Activated CD8-positive, alpha-beta T cell treated with anti-CD3 and anti-CD28 coated beads, Interleukin-2, amount 10 ng/mL, durations not matched to agents 7 days and 5 days (primary cell): ENCODE measurements around the gene NEB. TPM values are rescaled to one million over a fixed set of nuclear protein-coding genes. Genes with fewer than 3 reads are reported as not detected.

Experiments used
- ATAC-seq: fragments of 150-1000 bp; cut with Tn5 transposase; one replicate; pipeline ENCODE4 v1.10.0; 2021; ENCODE audit warnings: moderate library complexity
- CTCF ChIA-PET: fragments of 350-600 bp; sonication (Branson Sonifier 250); formaldehyde crosslinking; loops from one replicate; lab custom pipeline; 2021; ENCODE audit warnings: antibody characterized with exemption; lab: Charles Lee
- POLR2A ChIA-PET: fragments of 350-600 bp; sonication (Branson Sonifier 250); formaldehyde crosslinking; loops from one replicate; lab custom pipeline; 2021; ENCODE audit warnings: antibody characterized with exemption; lab: Charles Lee
- DNase-seq: peaks from one replicate; pipeline ENCODE4 v3.0.0-alpha.2; 2020
- H3K27ac Mint-ChIP-seq: one replicate; pipeline ENCODE4 v1.8.0; 2021; ENCODE audit warnings: mild to moderate bottlenecking, mixed read lengths
- H3K27me3 Mint-ChIP-seq: one replicate; pipeline ENCODE4 v1.8.0; 2021; ENCODE audit warnings: low read depth, mixed read lengths
- H3K36me3 Mint-ChIP-seq: one replicate; pipeline ENCODE4 v1.8.0; 2021; ENCODE audit warnings: low read depth, mixed read lengths
- H3K4me1 Mint-ChIP-seq: one replicate; pipeline ENCODE4 v1.8.0; 2021; ENCODE audit warnings: low read depth, mixed read lengths
- H3K4me3 Mint-ChIP-seq: one replicate; pipeline ENCODE4 v1.8.0; 2021; ENCODE audit warnings: mild to moderate bottlenecking, mixed read lengths
- H3K9me3 Mint-ChIP-seq: one replicate; pipeline ENCODE4 v1.8.0; 2022; ENCODE audit warnings: mixed read lengths; ENCODE audit not compliant: insufficient read depth
- total RNA-seq, 2 experiments: library from RNA; stranded (reverse); gene quantifications; one replicate each; pipeline ENCODE4 v1.2.3, GENCODE V29; 2021

NEB gene
- total RNA-seq, 2 experiments from 2014 or later: 0.31 to 0.40 TPM

- ChIA-PET CTCF (interaction anchor here (1.5 kb wide), 1 partner anchor 12 kb away, joined by 7 read pairs; no protein-coding TSS in a partner anchor), POLR2A (no interaction called here)
- DNase-seq (no peak), ATAC-seq (no peak)
- Mint-ChIP-seq H3K4me3 (no peak overlapping the region), H3K27me3 (no peaks in the 10 kb centered on the region), H3K36me3 (peaks cover 8% of the 10 kb centered on the region), H3K4me1 (peaks cover 41% of the 10 kb centered on the region), H3K9me3 (peaks cover 3% of the 10 kb centered on the region), H3K27ac (no peak overlapping the region)
Measured at GRCh38 chr2:151638990-151639389, 95.3 kb downstream of the NEB start.

GRCh38 chr2:151638191-151638933 lies 95.9 kb downstream of the NEB start:
- DNase-seq: peak; percentile 47
- no peaks in the 10 kb centered on the region for H3K27me3 Mint-ChIP-seq

GRCh38 chr2:151637271-151637781 lies 97.0 kb downstream of the NEB start:
- POLR2A ChIA-PET: no interaction called here
- Mint-ChIP-seq H3K36me3 (peaks cover 8% of the 10 kb centered on the region), H3K4me1 (peaks cover 44% of the 10 kb centered on the region), H3K27ac (peak overlapping the region; percentile 93), H3K27me3 (no peaks in the 10 kb centered on the region), H3K4me3 (peak overlapping the region; percentile 69), H3K9me3 (peaks cover 3% of the 10 kb centered on the region)
- peak; percentile 87 for DNase-seq
- peak; percentile 99 for ATAC-seq
- CTCF ChIA-PET: interaction anchor here (0.7 to 1.5 kb wide), 4 partner anchors 11 to 22 kb away, joined by 3 to 7 read pairs (median 3); no protein-coding TSS in a partner anchor

More at GRCh38 chr2:151638191-151638933, 95.9 kb downstream of the NEB start:
- Mint-ChIP-seq H3K27ac (peak overlapping the region; percentile 93), H3K4me3 (peak overlapping the region; percentile 69), H3K4me1 (peaks cover 41% of the 10 kb centered on the region), H3K9me3 (peaks cover 3% of the 10 kb centered on the region), H3K36me3 (peaks cover 8% of the 10 kb centered on the region)
- ChIA-PET POLR2A (interaction anchor here (0.6 to 0.7 kb wide), 2 partner anchors 17 to 1092 kb away, joined by 3 read pairs; no protein-coding TSS in a partner anchor), CTCF (interaction anchor here (0.7 to 1.5 kb wide), 4 partner anchors 12 to 23 kb away, joined by 3 to 7 read pairs (median 3); no protein-coding TSS in a partner anchor)
- peak; percentile 38 for ATAC-seq

GRCh38 chr2:151634736-151635467 lies 99.4 kb downstream of the NEB start:
- no peaks in the 10 kb centered on the region for H3K27me3 Mint-ChIP-seq
- peaks cover 8% of the 10 kb centered on the region for H3K36me3 Mint-ChIP-seq
- ChIA-PET POLR2A (interaction anchor here (0.6 kb wide), 1 partner anchor 345 kb away, joined by 4 read pairs; the partner anchor contains the start of gene NMI), CTCF (no interaction called here)
- H3K4me3 Mint-ChIP-seq: no peak overlapping the region
- ATAC-seq (no peak), DNase-seq (no peak)
- no peak overlapping the region for H3K27ac Mint-ChIP-seq
- peaks cover 41% of the 10 kb centered on the region for H3K4me1 Mint-ChIP-seq
- peaks cover 3% of the 10 kb centered on the region for H3K9me3 Mint-ChIP-seq

GRCh38 chr2:151632993-151633565 lies 101.2 kb downstream of the NEB start:
- no peaks in the 10 kb centered on the region for H3K27me3 Mint-ChIP-seq
- peaks cover 8% of the 10 kb centered on the region for H3K36me3 Mint-ChIP-seq
- H3K4me1 Mint-ChIP-seq: peaks cover 26% of the 10 kb centered on the region
- no peak overlapping the region for H3K27ac Mint-ChIP-seq
- H3K4me3 Mint-ChIP-seq: no peak overlapping the region
- ChIA-PET POLR2A (interaction anchor here (0.6 kb wide), 1 partner anchor 339 kb away, joined by 3 read pairs; no protein-coding TSS in a partner anchor), CTCF (interaction anchor here (0.9 kb wide), 1 partner anchor 10 kb away, joined by 3 read pairs; no protein-coding TSS in a partner anchor)
- ATAC-seq: no peak
- H3K9me3 Mint-ChIP-seq: peaks cover 3% of the 10 kb centered on the region
- DNase-seq: no peak

GRCh38 chr2:151630372-151630771 lies 103.9 kb downstream of the NEB start:
- ATAC-seq: no peak
- CTCF ChIA-PET: no interaction called here
- POLR2A ChIA-PET: no interaction called here
- Mint-ChIP-seq H3K4me1 (peaks cover 6% of the 10 kb centered on the region), H3K9me3 (no peaks in the 10 kb centered on the region), H3K27me3 (no peaks in the 10 kb centered on the region), H3K36me3 (peaks cover 3% of the 10 kb centered on the region), H3K4me3 (no peak overlapping the region), H3K27ac (no peak overlapping the region)
- DNase-seq: no peak

- no peak overlapping the region for H3K4me3 Mint-ChIP-seq
- H3K9me3 Mint-ChIP-seq: no peaks in the 10 kb centered on the region
- CTCF ChIA-PET: interaction anchor here (1.9 kb wide), 1 partner anchor 11 kb away, joined by 7 read pairs; no protein-coding TSS in a partner anchor
- no peak for DNase-seq
- POLR2A ChIA-PET: no interaction called here
- no peaks in the 10 kb centered on the region for H3K4me1 Mint-ChIP-seq
- no peak overlapping the region for H3K27ac Mint-ChIP-seq
- H3K27me3 Mint-ChIP-seq: no peaks in the 10 kb centered on the region
- ATAC-seq: no peak
- no peaks in the 10 kb centered on the region for H3K36me3 Mint-ChIP-seq
Measured at GRCh38 chr2:151627353-151627752, 106.9 kb downstream of the NEB start.

- CTCF ChIA-PET: interaction anchor here (0.9 to 1.0 kb wide), 2 partner anchors 18 to 402 kb away, joined by 3 read pairs; no protein-coding TSS in a partner anchor
- Mint-ChIP-seq H3K27ac (no peak overlapping the region), H3K9me3 (no peaks in the 10 kb centered on the region), H3K4me1 (no peaks in the 10 kb centered on the region), H3K36me3 (no peaks in the 10 kb centered on the region), H3K4me3 (no peak overlapping the region), H3K27me3 (no peaks in the 10 kb centered on the region)
- DNase-seq (no peak), ATAC-seq (no peak)
- POLR2A ChIA-PET: no interaction called here
Measured at GRCh38 chr2:151624271-151624670, 110.0 kb downstream of the NEB start.

GRCh38 chr2:151623631-151624030 lies 110.6 kb downstream of the NEB start:
- H3K4me3 Mint-ChIP-seq: no peak overlapping the region
- no peaks in the 10 kb centered on the region for H3K9me3 Mint-ChIP-seq
- CTCF ChIA-PET: interaction anchor here (0.9 to 1.3 kb wide), 3 partner anchors 10 to 402 kb away, joined by 3 read pairs; no protein-coding TSS in a partner anchor
- DNase-seq: no peak
- no peaks in the 10 kb centered on the region for H3K36me3 Mint-ChIP-seq
- no peaks in the 10 kb centered on the region for H3K27me3 Mint-ChIP-seq
- no peak for ATAC-seq
- no peak overlapping the region for H3K27ac Mint-ChIP-seq
- POLR2A ChIA-PET: no interaction called here
- no peaks in the 10 kb centered on the region for H3K4me1 Mint-ChIP-seq

GRCh38 chr2:151620761-151621160 lies 113.5 kb downstream of the NEB start:
- ChIA-PET POLR2A (interaction anchor here (1.1 kb wide), 1 partner anchor 18 kb away, joined by 3 read pairs; no protein-coding TSS in a partner anchor), CTCF (no interaction called here)
- no peak overlapping the region for H3K4me3 Mint-ChIP-seq
- no peaks in the 10 kb centered on the region for H3K9me3 Mint-ChIP-seq
- DNase-seq (no peak), ATAC-seq (no peak)
- no peaks in the 10 kb centered on the region for H3K27me3 Mint-ChIP-seq
- H3K27ac Mint-ChIP-seq: no peak overlapping the region
- no peaks in the 10 kb centered on the region for H3K36me3 Mint-ChIP-seq
- H3K4me1 Mint-ChIP-seq: no peaks in the 10 kb centered on the region

- no peak overlapping the region for H3K4me3 Mint-ChIP-seq
Measured at GRCh38 chr2:151619337-151619989, 114.8 kb downstream of the NEB start.

More at GRCh38 chr2:151619337-151619989, 114.8 kb downstream of the NEB start:
- Mint-ChIP-seq H3K4me1 (peaks cover 13% of the 10 kb centered on the region), H3K9me3 (no peaks in the 10 kb centered on the region), H3K36me3 (peaks cover 4% of the 10 kb centered on the region), H3K27ac (no peak overlapping the region), H3K27me3 (no peaks in the 10 kb centered on the region)
- ChIA-PET POLR2A (no interaction called here), CTCF (no interaction called here)
- DNase-seq (no peak), ATAC-seq (no peak)
